Upper lobe of left lung (tissue), 6 donors: ENCODE measurements around the gene PTPRO. TPM values are rescaled to one million over a fixed set of nuclear protein-coding genes. Genes with fewer than 3 reads are reported as not detected.

Experiments
- ATAC-seq, 2 donors: fragments of 200-7000 bp; cut with Tn5 transposase; one replicate each; pipeline ENCODE4 v1.9.1; 2022; ENCODE audit warnings: mild to moderate bottlenecking in 2 of 2, moderate library complexity in 2 of 2; ENCODE audit not compliant: low FRiP score in 2 of 2
- DNase-seq, 2 donors: peaks; one replicate each; pipeline ENCODE4 v3.0.0-alpha.2; 2019 to 2020
- H3K27ac ChIP-seq, 4 donors: fragments of 200-600 bp; sonication (generic); one replicate each; pipeline ENCODE4 v1.5.1; 2016 to 2019
- H3K27me3 ChIP-seq, 4 donors: fragments of 200-600 bp; sonication (generic); one replicate each; pipeline ENCODE4 v1.5.1; 2017 to 2019
- H3K36me3 ChIP-seq, 4 donors: fragments of 200-600 bp; sonication (generic); one replicate each; pipeline ENCODE4 v1.5.1; 2016 to 2019
- H3K4me1 ChIP-seq, 4 donors: fragments of 200-600 bp; sonication (generic); one replicate each; pipeline ENCODE4 v1.5.1; 2018 to 2019
- H3K4me3 ChIP-seq, 4 donors: fragments of 200-600 bp; sonication (generic); one replicate each; pipeline ENCODE4 v1.5.1; 2017 to 2019; ENCODE audit warnings: mild to moderate bottlenecking in 2 of 4, moderate library complexity in 1 of 4
- H3K9me3 ChIP-seq, 4 donors: fragments of 200-600 bp; sonication (generic); one replicate each; pipeline ENCODE4 v1.5.1; 2018 to 2019
- CTCF ChIP-seq, 6 experiments: fragments of 450-650 bp in 4 of 6; fragments of 200-600 bp in 2 of 6; sonication (generic) in 2 of 6; IDR thresholded peaks; one replicate each; pipeline ENCODE4 v1.5.1; 2016 to 2019; ENCODE audit warnings: antibody characterized with exemption in 6 of 6
- EP300 ChIP-seq, 4 donors: sonication (generic); formaldehyde crosslinking; IDR thresholded peaks; one replicate each; pipeline ENCODE4 v1.5.1; 2017; ENCODE audit warnings: antibody characterized with exemption in 4 of 4, control low read depth in 2 of 4
- POLR2A ChIP-seq, 4 donors: fragments of 450-650 bp; IDR thresholded peaks; one replicate each; pipeline ENCODE4 v1.5.1; 2016 to 2017; ENCODE audit warnings: antibody characterized with exemption in 4 of 4, mild to moderate bottlenecking in 2 of 4
- POLR2AphosphoS5 ChIP-seq, 2 donors: sonication (generic); formaldehyde crosslinking; IDR thresholded peaks; one replicate each; pipeline ENCODE4 v1.5.1; 2017; ENCODE audit warnings: antibody characterized with exemption in 2 of 2
- WGBS, 2 donors: methylation state at CpG; one replicate each; pipeline ENCODE4 v1.1.5; 2017 to 2018; 5-methylcytosine and 5-hydroxymethylcytosine counted together
- total RNA-seq, 6 donors: library from RNA; depleted of rRNA in 4 of 6; stranded (reverse); fragments of >200 nt in 4 of 6; gene quantifications; one replicate each; pipeline versions ENCODE4 v1.1.0 to v1.2.1, GENCODE V29; 2016 to 2021
- donor health status: DM: no; HTN: no; CAD: no; lungs with moderate emphysema.
- donor health status: DM: no; HTN: yes; CAD: no; lungs with severe emphysema.

The PTPRO gene
- total RNA-seq, 6 donors from 2014 or later = 3.6 to 19.0 (median 8.4) TPM

GRCh38 chr12:15601210-15601800 is 279.0 kb downstream of the PTPRO start:
- 90 to 94% methylated on average over 1 of the region's 1 CpG for WGBS, 2 donors
- no peak overlapping the region for H3K27ac ChIP-seq
- peaks cover 11 to 28% (median 19%) of the 10 kb centered on the region in 4 donors for H3K4me1 ChIP-seq
- H3K27me3 ChIP-seq = no peaks in the 10 kb centered on the region
- TF ChIP-seq POLR2AphosphoS5 (IDR thresholded peaks at IDR 0.05) = no peak
- TF ChIP-seq EP300 (IDR thresholded peaks at IDR 0.05) = no peak
- H3K36me3 ChIP-seq = no peaks in the 10 kb centered on the region
- ATAC-seq (peak in 1 of 2 donors; percentile 59), DNase-seq (no peak)
- H3K9me3 ChIP-seq = no peaks in the 10 kb centered on the region
- no peak overlapping the region for H3K4me3 ChIP-seq

DNA sequence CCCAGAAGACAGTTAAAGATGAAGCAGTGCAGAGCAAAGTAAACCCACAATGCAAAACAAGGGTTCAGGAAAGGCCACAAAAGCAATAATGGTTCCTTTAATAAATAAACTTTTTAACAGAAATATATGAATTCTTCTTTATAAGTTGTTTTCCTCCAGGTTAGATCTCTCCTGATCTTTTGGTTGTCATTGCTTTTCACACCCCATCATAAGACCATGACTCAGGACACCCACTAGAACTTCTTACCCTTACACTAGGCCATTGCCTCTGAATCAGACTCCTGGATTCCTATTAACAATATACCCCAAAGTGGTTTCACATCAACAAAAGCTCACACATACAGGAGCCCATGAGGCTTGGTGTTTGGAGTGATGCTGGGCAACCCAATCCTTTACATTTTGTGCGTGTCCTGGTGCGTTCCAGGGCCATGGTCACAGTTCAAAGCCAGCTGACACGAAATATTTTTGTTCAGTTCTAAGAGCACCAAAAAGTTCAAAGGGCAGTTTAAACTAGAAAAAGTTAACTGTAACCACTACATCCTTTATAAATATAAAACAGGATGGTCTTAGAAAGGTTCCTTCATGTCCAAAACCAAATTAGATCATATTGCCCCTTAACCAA is 279.9 kb downstream of the PTPRO start:
- no peak for TF ChIP-seq POLR2A (IDR thresholded peaks at IDR 0.05)
- no peak for TF ChIP-seq EP300 (IDR thresholded peaks at IDR 0.05)
- no peak for TF ChIP-seq CTCF (IDR thresholded peaks at IDR 0.05)
- TF ChIP-seq POLR2AphosphoS5 (IDR thresholded peaks at IDR 0.05) = no peak
- Histone ChIP-seq H3K4me3 (no peak overlapping the region), H3K4me1 (peaks cover 10 to 22% (median 13%) of the 10 kb centered on the region in 4 donors), H3K27me3 (no peaks in the 10 kb centered on the region), H3K9me3 (no peaks in the 10 kb centered on the region), H3K36me3 (no peaks in the 10 kb centered on the region), H3K27ac (no peak overlapping the region)
- ATAC-seq (no peak), DNase-seq (no peak)
- 88 to 89% methylated on average over 3 of the region's 3 CpGs for WGBS, 2 donors

DNA sequence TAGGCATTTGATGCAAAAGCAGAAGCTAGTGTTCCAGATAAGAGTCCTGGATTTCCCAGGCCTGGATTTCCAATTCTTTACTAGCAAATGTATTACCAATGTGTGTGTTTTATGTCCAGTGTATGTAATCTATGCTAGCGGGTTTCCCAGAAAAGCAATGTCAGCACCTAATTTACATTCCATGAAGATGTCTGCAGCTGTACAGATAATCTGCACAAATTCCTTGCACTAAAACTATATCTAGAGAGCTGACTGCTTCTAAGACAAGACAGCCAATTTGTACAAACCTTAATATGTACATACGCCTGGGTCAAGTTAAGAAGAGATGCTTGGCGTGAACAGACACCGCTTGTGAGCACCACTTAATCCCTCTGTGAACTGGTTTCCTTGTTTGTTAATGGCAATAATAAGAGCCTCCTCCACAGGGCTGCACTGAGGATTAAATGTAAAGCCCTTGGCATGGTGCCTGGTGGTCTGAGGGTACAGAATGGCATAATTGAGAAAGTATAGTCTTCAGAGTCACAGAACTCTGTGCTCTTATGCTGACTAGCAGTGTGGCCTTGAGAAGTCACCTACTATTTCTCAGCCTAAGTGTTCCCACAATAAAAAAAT is 281.3 kb downstream of the PTPRO start:
- no peak for TF ChIP-seq POLR2A (IDR thresholded peaks at IDR 0.05)
- TF ChIP-seq POLR2AphosphoS5 (IDR thresholded peaks at IDR 0.05) = no peak
- no peak for TF ChIP-seq CTCF (IDR thresholded peaks at IDR 0.05)
- TF ChIP-seq EP300 (IDR thresholded peaks at IDR 0.05) = no peak
- no peaks in the 10 kb centered on the region for H3K9me3 ChIP-seq
- DNase-seq (no peak), ATAC-seq (no peak)
- peaks cover 6 to 15% (median 12%) of the 10 kb centered on the region in 4 donors for H3K4me1 ChIP-seq
- H3K4me3 ChIP-seq = no peak overlapping the region
- H3K36me3 ChIP-seq = no peaks in the 10 kb centered on the region
- H3K27me3 ChIP-seq = no peaks in the 10 kb centered on the region
- 69 to 87% methylated on average over 4 of the region's 4 CpGs for WGBS, 2 donors
- H3K27ac ChIP-seq = no peak overlapping the region

DNA sequence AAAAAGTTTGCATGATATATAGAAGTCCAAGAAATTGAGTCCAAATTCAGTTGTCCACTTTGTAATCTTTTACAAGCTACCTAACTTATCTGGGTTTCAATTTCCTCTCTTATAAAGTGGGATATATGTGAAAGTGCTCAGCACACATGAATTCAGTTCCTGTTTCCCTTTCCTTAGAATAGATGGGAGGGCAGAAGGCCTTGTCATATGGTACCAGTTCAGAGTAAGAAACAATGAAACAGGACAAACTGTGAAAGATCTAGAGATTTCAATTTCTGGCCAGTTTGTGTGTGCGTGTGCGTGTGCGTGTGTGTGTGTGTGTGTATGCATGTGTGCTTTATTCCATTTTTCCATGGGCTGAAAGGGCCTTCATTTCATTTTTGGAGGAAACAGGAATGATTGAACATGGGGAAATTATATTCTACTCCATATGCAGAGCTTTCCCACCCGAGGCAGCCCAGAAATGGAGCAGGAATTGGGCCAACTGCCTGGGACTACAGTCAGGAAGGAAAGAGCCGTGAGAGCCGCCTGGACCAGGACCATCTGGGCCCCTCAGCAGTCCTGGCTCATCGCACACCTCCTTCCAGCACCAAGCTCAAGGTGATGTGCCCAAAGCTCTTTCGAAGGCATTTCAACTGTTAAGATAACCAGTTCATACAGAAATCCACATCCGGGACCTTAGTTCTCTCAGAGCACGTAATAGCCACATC is 283.7 kb downstream of the PTPRO start:
- ATAC-seq = peak in 1 of 2 donors; percentile 41
- 84 to 86% methylated on average over 10 of the region's 10 CpGs for WGBS, 2 donors

More for the DNA sequence above, 283.7 kb downstream of the PTPRO start:
- DNase-seq = no peak
- Histone ChIP-seq H3K27me3 (no peaks in the 10 kb centered on the region), H3K4me3 (no peak overlapping the region), H3K9me3 (no peaks in the 10 kb centered on the region), H3K4me1 (no peaks in the 10 kb centered on the region), H3K36me3 (no peaks in the 10 kb centered on the region), H3K27ac (no peak overlapping the region)
- TF ChIP-seq EP300 (IDR thresholded peaks at IDR 0.05) (no peak), POLR2A (IDR thresholded peaks at IDR 0.05) (no peak), CTCF (IDR thresholded peaks at IDR 0.05) (no peak)
